Measurements from ENCODE around the gene PRAC1.

PRAC1 gene

DNA sequence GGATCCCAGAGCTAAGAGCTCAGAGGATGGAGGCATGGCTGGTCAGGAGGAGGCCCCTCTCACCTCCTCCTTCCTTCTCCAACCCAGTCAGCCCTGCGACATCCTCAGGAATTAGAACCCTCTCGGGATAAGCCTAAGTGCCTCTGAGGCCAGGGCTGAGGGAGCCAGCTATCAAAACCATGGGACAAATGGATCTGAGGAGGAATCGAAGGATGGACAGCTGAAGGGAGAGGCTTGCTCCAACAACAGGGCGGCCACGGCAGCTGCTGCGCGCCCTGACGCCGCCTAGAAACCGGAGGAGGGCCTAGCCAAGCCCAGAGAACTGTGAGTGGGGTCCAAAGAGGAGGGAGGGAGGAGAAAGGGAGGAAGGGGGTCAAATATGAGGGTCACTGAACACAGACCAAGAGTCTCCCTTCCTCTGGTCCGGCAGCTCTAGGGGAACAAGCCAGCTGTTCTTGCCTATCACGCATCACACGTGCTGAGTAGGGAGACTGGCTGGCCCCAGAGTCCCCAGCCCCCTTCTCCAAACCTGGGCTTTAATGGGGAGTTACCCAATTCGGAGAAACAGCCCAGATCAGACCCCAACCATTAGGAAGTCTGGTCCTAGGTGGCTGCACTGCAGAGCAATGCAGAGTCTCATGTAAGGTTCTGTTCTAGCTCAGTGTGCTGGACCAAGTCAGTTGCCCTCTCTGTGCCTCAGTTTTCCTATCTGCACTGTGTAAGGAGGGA is 12.2 kb upstream of the PRAC1 start:
- no peaks in the 10 kb centered on the region for H3K4me1 ChIP-seq
- no peak overlapping the region for H3K4me3 ChIP-seq (ENCODE audit: low read depth, low read length)
- no peak overlapping the region for H3K4me2 ChIP-seq (ENCODE audit: low read length)
- TF ChIP-seq, protein P1, sequence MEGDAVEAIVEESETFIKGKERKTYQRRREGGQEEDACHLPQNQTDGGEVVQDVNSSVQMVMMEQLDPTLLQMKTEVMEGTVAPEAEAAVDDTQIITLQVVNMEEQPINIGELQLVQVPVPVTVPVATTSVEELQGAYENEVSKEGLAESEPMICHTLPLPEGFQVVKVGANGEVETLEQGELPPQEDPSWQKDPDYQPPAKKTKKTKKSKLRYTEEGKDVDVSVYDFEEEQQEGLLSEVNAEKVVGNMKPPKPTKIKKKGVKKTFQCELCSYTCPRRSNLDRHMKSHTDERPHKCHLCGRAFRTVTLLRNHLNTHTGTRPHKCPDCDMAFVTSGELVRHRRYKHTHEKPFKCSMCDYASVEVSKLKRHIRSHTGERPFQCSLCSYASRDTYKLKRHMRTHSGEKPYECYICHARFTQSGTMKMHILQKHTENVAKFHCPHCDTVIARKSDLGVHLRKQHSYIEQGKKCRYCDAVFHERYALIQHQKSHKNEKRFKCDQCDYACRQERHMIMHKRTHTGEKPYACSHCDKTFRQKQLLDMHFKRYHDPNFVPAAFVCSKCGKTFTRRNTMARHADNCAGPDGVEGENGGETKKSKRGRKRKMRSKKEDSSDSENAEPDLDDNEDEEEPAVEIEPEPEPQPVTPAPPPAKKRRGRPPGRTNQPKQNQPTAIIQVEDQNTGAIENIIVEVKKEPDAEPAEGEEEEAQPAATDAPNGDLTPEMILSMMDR (IDR thresholded peaks at IDR 0.05) = no peak
- H3K36me3 ChIP-seq (ENCODE audit: control insufficient read depth, insufficient read depth, low read length) = no peaks in the 10 kb centered on the region
- peaks cover 19% of the 10 kb centered on the region for H3K27me3 ChIP-seq (ENCODE audit: control insufficient read depth, insufficient read depth, low read length)
- no peak overlapping the region for H3K9ac ChIP-seq
- no peaks in the 10 kb centered on the region for H3K9me3 ChIP-seq (ENCODE audit: control insufficient read depth, low read length)
- no peak overlapping the region for H3K27ac ChIP-seq
- H2AFZ ChIP-seq = no peak overlapping the region
- H3K79me2 ChIP-seq = no peaks in the 10 kb centered on the region

DNA sequence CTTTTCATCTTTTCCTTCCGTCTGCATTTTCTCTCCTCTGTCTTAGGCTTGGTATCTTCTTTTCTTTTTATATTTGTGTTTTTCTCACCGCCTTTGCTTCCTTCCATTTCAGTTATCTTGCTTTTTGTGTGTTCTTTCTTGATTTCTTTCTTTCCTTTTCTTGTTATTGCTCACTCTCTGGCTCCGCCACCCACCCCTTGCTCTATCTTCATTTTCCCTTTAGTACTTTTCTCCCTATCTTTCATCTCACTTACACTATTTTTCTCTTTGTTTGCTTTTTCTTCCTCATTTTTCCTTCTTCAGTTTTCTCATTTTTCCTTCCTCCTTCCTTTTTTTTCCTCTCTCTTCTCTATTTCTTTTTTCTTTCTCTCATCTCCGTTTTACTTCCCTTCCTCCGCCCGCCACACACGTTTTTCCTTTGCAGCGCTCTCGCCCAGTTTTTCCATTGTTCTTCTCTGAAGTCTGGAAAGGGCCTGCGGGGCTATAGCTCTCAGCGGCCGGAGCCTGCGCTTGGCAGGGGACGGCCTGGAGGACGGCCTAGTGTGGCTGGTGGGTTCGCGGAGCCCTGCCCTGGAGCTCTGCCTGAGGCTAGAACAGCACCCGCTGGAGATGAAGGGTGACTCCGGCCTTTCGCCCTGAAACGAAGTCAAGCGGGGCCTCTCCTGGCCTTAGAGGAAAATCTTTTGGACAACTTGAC is 11.5 kb upstream of the PRAC1 start:
- no peak overlapping the region for H3K27ac ChIP-seq

DNA sequence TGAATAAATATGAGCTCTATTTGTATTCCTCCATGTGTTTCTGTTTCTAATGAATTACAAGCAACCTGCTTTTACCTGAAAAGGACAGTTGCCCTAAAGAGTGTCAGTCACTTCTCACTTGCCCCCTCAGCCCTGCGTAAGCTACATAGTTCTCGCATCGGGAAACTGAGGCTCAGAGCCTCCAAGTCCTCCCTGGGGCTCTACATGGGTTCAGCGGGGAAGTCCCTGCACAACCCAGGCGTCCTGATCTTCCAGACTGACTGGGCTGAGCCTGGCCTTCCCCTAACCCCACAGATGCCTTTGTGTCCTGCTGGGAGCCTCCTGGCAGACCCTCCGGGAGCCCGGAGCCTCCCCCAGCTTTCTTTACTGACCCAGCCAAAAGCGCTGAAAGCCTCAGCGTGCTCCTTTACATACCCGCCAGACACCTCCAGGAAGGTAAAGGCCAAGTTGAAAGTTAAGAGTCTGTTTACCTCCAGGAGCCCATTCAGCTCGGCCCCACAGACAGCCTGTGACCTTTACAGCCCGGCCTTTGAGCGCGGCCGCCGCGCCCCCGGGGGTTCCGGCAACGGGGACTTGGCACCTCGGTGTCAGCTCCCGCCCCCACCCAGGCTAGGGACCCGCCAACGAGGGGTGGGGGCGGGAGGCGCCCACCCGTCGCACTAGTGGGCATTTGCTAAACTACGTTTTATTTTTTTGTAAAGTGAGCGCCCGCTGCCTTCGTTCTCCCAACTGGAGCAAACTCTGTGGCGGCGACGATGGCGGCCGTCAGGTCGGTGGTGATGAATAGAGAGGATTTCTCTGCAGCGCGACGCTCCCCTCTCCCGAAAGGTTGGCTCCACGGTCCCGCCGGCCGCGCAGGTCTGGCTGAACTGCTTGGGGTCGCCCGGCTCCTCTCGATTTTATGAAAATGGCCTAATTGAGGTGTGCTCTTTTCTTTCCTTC is 10.6 kb upstream of the PRAC1 start:
- no peak overlapping the region for H3K4me3 ChIP-seq (ENCODE audit: low read depth, low read length)
- H3K27ac ChIP-seq = no peak overlapping the region
- H3K9ac ChIP-seq = no peak overlapping the region
- peaks cover 20% of the 10 kb centered on the region for H3K27me3 ChIP-seq (ENCODE audit: control insufficient read depth, insufficient read depth, low read length)
- no peaks in the 10 kb centered on the region for H3K79me2 ChIP-seq
- no peak overlapping the region for H3K4me2 ChIP-seq (ENCODE audit: low read length)
- H2AFZ ChIP-seq = no peak overlapping the region
- H3K36me3 ChIP-seq (ENCODE audit: control insufficient read depth, insufficient read depth, low read length) = no peaks in the 10 kb centered on the region
- no peaks in the 10 kb centered on the region for H3K4me1 ChIP-seq
- TF ChIP-seq, protein P1 (IDR thresholded peaks at IDR 0.05) = no peak
- no peaks in the 10 kb centered on the region for H3K9me3 ChIP-seq (ENCODE audit: control insufficient read depth, low read length)

More for the DNA sequence above, 11.5 kb upstream of the PRAC1 start:
- no peaks in the 10 kb centered on the region for H3K36me3 ChIP-seq (ENCODE audit: control insufficient read depth, insufficient read depth, low read length)
- H3K4me2 ChIP-seq (ENCODE audit: low read length) = no peak overlapping the region
- peaks cover 19% of the 10 kb centered on the region for H3K27me3 ChIP-seq (ENCODE audit: control insufficient read depth, insufficient read depth, low read length)
- no peaks in the 10 kb centered on the region for H3K9me3 ChIP-seq (ENCODE audit: control insufficient read depth, low read length)
- no peak overlapping the region for H2AFZ ChIP-seq
- H3K79me2 ChIP-seq = no peaks in the 10 kb centered on the region
- H3K4me3 ChIP-seq (ENCODE audit: low read depth, low read length) = no peak overlapping the region
- H3K9ac ChIP-seq = no peak overlapping the region
- TF ChIP-seq, protein P1 (IDR thresholded peaks at IDR 0.05) = no peak
- H3K4me1 ChIP-seq = no peaks in the 10 kb centered on the region

DNA sequence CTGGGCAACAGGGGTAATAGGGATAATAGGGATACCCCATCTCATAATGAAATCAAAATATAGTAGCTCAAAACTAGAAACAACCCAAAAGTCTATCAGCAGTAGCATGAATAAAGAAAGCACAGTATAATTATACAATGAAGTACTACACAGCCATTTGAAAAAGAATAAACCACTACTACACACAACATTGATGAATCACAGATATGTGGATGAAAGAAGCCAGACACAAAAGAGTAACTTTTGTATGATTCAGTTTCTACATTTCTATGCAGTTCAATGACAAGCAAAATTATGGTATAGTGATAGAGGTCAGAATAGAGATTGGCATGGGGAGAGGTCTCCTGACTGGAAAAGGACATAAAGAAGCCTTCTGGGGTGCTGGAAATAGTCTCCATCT is 9.0 kb upstream of the PRAC1 start:
- Histone ChIP-seq H3K4me2 (ENCODE audit: low read length) (no peak overlapping the region), H3K36me3 (ENCODE audit: control insufficient read depth, insufficient read depth, low read length) (no peaks in the 10 kb centered on the region), H3K27ac (no peak overlapping the region), H3K79me2 (no peaks in the 10 kb centered on the region), H3K9ac (no peak overlapping the region), H3K4me3 (ENCODE audit: low read depth, low read length) (no peak overlapping the region), H3K27me3 (ENCODE audit: control insufficient read depth, insufficient read depth, low read length) (peaks cover 32% of the 10 kb centered on the region), H2AFZ (no peak overlapping the region), H3K9me3 (ENCODE audit: control insufficient read depth, low read length) (no peaks in the 10 kb centered on the region), H3K4me1 (no peaks in the 10 kb centered on the region)
- TF ChIP-seq, protein P1 (IDR thresholded peaks at IDR 0.05) = no peak
